HepG2 (cell line): ENCODE data around the gene ZNF84. TPM values are rescaled to one million over a fixed set of nuclear protein-coding genes. Genes with fewer than 3 reads are reported as not detected.

Experiments used
- ARNT2 ChIP-seq: sonication (generic); formaldehyde crosslinking; IDR thresholded peaks from 2 replicates; pipeline ENCODE4 v1.8.0; 2022; ENCODE audit warnings: mild to moderate bottlenecking, low read depth, missing genetic modification reagents, moderate library complexity
- FOXK1 ChIP-seq: sonication (generic); formaldehyde crosslinking; IDR thresholded peaks from 2 replicates; pipeline ENCODE4 v1.4.0; 2020; ENCODE audit warnings: low read depth, missing genetic modification reagents, borderline replicate concordance
- FOXP4 ChIP-seq: sonication (generic); formaldehyde crosslinking; IDR thresholded peaks from 2 replicates; pipeline ENCODE4 v1.4.0; 2020; ENCODE audit warnings: missing genetic modification reagents
- GTF3A ChIP-seq: sonication (generic); formaldehyde crosslinking; conservative IDR thresholded peaks from 2 replicates; pipeline ENCODE4 v1.4.0; 2020; ENCODE audit warnings: mild to moderate bottlenecking, missing genetic modification reagents
- HNRNPUL1 ChIP-seq: fragments of 200-400 bp; formaldehyde crosslinking; IDR thresholded peaks from 2 replicates; pipeline ENCODE4 v1.6.1; 2017; ENCODE audit warnings: low read depth, mild to moderate bottlenecking, low read length, moderate library complexity
- NFE2L2 ChIP-seq: fragments of 150-350 bp; IDR thresholded peaks from 2 replicates; pipeline ENCODE4 v1.6.1; 2014; ENCODE audit warnings: low read length
- NFYB ChIP-seq: sonication (generic); formaldehyde crosslinking; IDR thresholded peaks from 2 replicates; pipeline ENCODE4 v1.4.0; 2020; ENCODE audit warnings: missing genetic modification reagents
- SAP130 ChIP-seq: IDR thresholded peaks from 2 replicates; pipeline ENCODE4 v1.6.1; 2016; ENCODE audit warnings: low read depth
- SOX13 ChIP-seq, 3 experiments: fragments of 450-650 bp in 1 of 3; sonication (generic) in 1 of 3; formaldehyde crosslinking in 1 of 3; IDR thresholded peaks in 2 of 3; conservative IDR thresholded peaks in 1 of 3; 2 replicates each; pipeline versions ENCODE4 v1.5.0 to v1.6.1; 2016 to 2020; ENCODE audit warnings: antibody characterized with exemption in 1 of 3, mild to moderate bottlenecking in 1 of 3, missing compliant biosample characterization in 1 of 3, missing genetic modification reagents in 1 of 3, moderate library complexity in 1 of 3
- SRSF1 ChIP-seq: fragments of 200-400 bp; formaldehyde crosslinking; optimal IDR thresholded peaks from 2 replicates; pipeline ENCODE3; 2017; ENCODE audit warnings: mild to moderate bottlenecking, low read depth, low read length, moderate library complexity
- YEATS2 ChIP-seq: sonication (generic); formaldehyde crosslinking; IDR thresholded peaks from 2 replicates; pipeline ENCODE4 v1.4.0; 2020; ENCODE audit warnings: missing genetic modification reagents, borderline replicate concordance
- YEATS4 ChIP-seq: sonication (generic); formaldehyde crosslinking; IDR thresholded peaks from 2 replicates; pipeline ENCODE4 v1.4.0; 2020; ENCODE audit warnings: missing genetic modification reagents, borderline replicate concordance
- ZKSCAN8 ChIP-seq: IDR thresholded peaks from 2 replicates; pipeline ENCODE4 v1.6.1; 2016; ENCODE audit warnings: borderline replicate concordance, missing genetic modification reagents, missing compliant biosample characterization
- ZNF317 ChIP-seq: sonication (generic); formaldehyde crosslinking; IDR thresholded peaks from 2 replicates; pipeline ENCODE4 v1.5.0; 2020; ENCODE audit warnings: mild to moderate bottlenecking, missing genetic modification reagents
- ZNF326 ChIP-seq: sonication (generic); formaldehyde crosslinking; IDR thresholded peaks from 2 replicates; pipeline ENCODE4 v1.4.0; 2020; ENCODE audit warnings: missing genetic modification reagents, borderline replicate concordance
- ZNF337 ChIP-seq: sonication (generic); formaldehyde crosslinking; IDR thresholded peaks from 2 replicates; pipeline ENCODE4 v1.5.1; 2020; ENCODE audit warnings: missing genetic modification reagents, low read depth, mild to moderate bottlenecking, borderline replicate concordance
- ZNF530 ChIP-seq: sonication (generic); formaldehyde crosslinking; IDR thresholded peaks from 2 replicates; pipeline ENCODE4 v1.5.0; 2020; ENCODE audit warnings: low read depth, mild to moderate bottlenecking, missing genetic modification reagents
- ZNF674 ChIP-seq: sonication (generic); formaldehyde crosslinking; IDR thresholded peaks from 2 replicates; pipeline ENCODE4 v1.5.0; 2020; ENCODE audit warnings: low read depth, mild to moderate bottlenecking, missing genetic modification reagents
- polyA plus RNA-seq, 8 experiments: library from polyadenylated mRNA; depleted of rRNA in 3 of 8; stranded (reverse) in 7 of 8; unstranded in 1 of 8; fragments of >200 nt; fragmentation: Illumina TruSeq in 4 of 8; extraction: Trizol in 4 of 8; gene quantifications; 2 replicates each; pipeline versions ENCODE4 v1.2.1 to v1.2.3, GENCODE V29; 2011 to 2016; ENCODE audit warnings: low read depth in 4 of 8, missing spikeins in 1 of 8, mixed read lengths in 1 of 8; ENCODE audit not compliant: insufficient read depth in 1 of 8
- total RNA-seq, 5 experiments: library from RNA; depleted of rRNA; stranded (reverse); fragments of >200 nt; fragmentation: Illumina TruSeq; extraction: Trizol; gene quantifications; 2 replicates each; pipeline ENCODE4 v1.2.3, GENCODE V29; 2016; ENCODE audit warnings: low read depth in 1 of 5
- TF ChIP-seq, protein P1 (sequence below): sonication (generic); formaldehyde crosslinking; IDR thresholded peaks from 2 replicates; pipeline ENCODE4 v1.5.0; 2020; ENCODE audit warnings: missing genetic modification reagents
- TF ChIP-seq, protein P2 (sequence below): sonication (generic); formaldehyde crosslinking; IDR thresholded peaks from 2 replicates; pipeline ENCODE4 v1.9.0; 2021; ENCODE audit warnings: missing genetic modification reagents, mild to moderate bottlenecking, borderline replicate concordance
- TF ChIP-seq, protein P3 (sequence below): sonication (generic); formaldehyde crosslinking; IDR thresholded peaks from 2 replicates; pipeline ENCODE4 v1.9.0; 2021; ENCODE audit warnings: missing genetic modification reagents, borderline replicate concordance

ZNF84 gene
- total and polyA plus RNA-seq, 2 of the 13 experiments (the other 11 are each of a cell fraction or from before 2014, with no cell fraction given) = 15.5 to 21.8 TPM

- TF ChIP-seq FOXP4 (peak; percentile 17; the same call in 1 of the 2 replicates), SAP130 (peak; percentile 67), SOX13 (IDR thresholded peaks at IDR 0.05) (no peak), SOX13 (CRISPR knock-in tag; conservative IDR thresholded peaks at IDR 0.05 in 1 of 2, IDR thresholded peaks at IDR 0.05 in 1 of 2) (0 out of 4 replicates have a peak, but pooled peaks of 1 of the 2 experiments have one; percentile 7), YEATS2 (CRISPR knock-in tag) (no peak; the same call in 1 of the 2 replicates), NFE2L2 (no peak), YEATS4 (CRISPR knock-in tag) (peak; percentile 90), HNRNPUL1 (no peak), ARNT2 (peak; percentile 43; the same call in 1 of the 2 replicates), ZKSCAN8 (CRISPR knock-in tag) (no peak), FOXK1 (0 out of 2 replicates have a peak, but pooled peaks have one; percentile 49), ZNF674 (no peak), GTF3A (CRISPR knock-in tag) (no peak), SRSF1 (peak; percentile 6), ZNF337 (CRISPR knock-in tag) (no peak), ZNF326 (CRISPR knock-in tag) (no peak), ZNF530 (CRISPR knock-in tag) (no peak), ZNF317 (CRISPR knock-in tag) (no peak), NFYB (CRISPR knock-in tag) (peak; percentile 63)
- TF ChIP-seq, protein P1, sequence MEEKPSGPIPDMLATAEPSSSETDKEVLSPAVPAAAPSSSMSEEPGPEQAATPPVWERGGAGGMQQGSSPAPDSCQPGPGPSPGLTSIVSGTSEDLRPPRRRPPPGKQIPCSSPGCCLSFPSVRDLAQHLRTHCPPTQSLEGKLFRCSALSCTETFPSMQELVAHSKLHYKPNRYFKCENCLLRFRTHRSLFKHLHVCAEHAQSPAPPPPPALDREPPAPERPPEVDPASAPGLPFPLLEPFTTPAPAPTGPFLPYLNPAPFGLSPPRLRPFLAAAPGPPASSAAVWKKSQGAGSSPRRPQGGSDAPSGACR (CRISPR knock-in tag) = no peak; the same call in 1 of the 2 replicates
- TF ChIP-seq, protein P2, sequence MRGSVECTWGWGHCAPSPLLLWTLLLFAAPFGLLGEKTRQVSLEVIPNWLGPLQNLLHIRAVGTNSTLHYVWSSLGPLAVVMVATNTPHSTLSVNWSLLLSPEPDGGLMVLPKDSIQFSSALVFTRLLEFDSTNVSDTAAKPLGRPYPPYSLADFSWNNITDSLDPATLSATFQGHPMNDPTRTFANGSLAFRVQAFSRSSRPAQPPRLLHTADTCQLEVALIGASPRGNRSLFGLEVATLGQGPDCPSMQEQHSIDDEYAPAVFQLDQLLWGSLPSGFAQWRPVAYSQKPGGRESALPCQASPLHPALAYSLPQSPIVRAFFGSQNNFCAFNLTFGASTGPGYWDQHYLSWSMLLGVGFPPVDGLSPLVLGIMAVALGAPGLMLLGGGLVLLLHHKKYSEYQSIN (CRISPR knock-in tag) = no peak
- TF ChIP-seq, protein P3, sequence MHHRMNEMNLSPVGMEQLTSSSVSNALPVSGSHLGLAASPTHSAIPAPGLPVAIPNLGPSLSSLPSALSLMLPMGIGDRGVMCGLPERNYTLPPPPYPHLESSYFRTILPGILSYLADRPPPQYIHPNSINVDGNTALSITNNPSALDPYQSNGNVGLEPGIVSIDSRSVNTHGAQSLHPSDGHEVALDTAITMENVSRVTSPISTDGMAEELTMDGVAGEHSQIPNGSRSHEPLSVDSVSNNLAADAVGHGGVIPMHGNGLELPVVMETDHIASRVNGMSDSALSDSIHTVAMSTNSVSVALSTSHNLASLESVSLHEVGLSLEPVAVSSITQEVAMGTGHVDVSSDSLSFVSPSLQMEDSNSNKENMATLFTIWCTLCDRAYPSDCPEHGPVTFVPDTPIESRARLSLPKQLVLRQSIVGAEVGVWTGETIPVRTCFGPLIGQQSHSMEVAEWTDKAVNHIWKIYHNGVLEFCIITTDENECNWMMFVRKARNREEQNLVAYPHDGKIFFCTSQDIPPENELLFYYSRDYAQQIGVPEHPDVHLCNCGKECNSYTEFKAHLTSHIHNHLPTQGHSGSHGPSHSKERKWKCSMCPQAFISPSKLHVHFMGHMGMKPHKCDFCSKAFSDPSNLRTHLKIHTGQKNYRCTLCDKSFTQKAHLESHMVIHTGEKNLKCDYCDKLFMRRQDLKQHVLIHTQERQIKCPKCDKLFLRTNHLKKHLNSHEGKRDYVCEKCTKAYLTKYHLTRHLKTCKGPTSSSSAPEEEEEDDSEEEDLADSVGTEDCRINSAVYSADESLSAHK (CRISPR knock-in tag) = no peak
Measured at GRCh38 chr12:133080368-133081158, 43.3 kb downstream of the ZNF84 start, which contains the start of gene ZNF140 (continued).
